Neural cell (in vitro differentiated cells): ENCODE results near the gene USB1.

Experiments used
- CTCF ChIP-seq: fragments of 450-650 bp; IDR thresholded peaks from 2 replicates; pipeline ENCODE4 v1.5.1; 2014; ENCODE audit warnings: antibody characterized with exemption, mild to moderate bottlenecking, moderate library complexity; ENCODE audit not compliant: poor library complexity, severe bottlenecking
- EP300 ChIP-seq: fragments of 450-650 bp; conservative IDR thresholded peaks from 2 replicates; pipeline ENCODE4 v1.6.1; 2014; ENCODE audit warnings: antibody characterized with exemption, mild to moderate bottlenecking, moderate library complexity; ENCODE audit not compliant: poor library complexity, severe bottlenecking
- EZH2 ChIP-seq: fragments of 200-600, 300-800 bp; shearing (Covaris generic), sonication (generic); IDR thresholded peaks from 2 replicates; pipeline ENCODE4 v1.6.1; 2014; ENCODE audit warnings: antibody characterized with exemption, low read length, borderline replicate concordance, mild to moderate bottlenecking; ENCODE audit not compliant: insufficient read depth, poor library complexity, severe bottlenecking
- MXI1 ChIP-seq: fragments of 450-650 bp; conservative IDR thresholded peaks from 2 replicates; pipeline ENCODE4 v1.6.1; 2014; ENCODE audit warnings: antibody characterized with exemption, mild to moderate bottlenecking; ENCODE audit not compliant: poor library complexity, severe bottlenecking
- POLR2AphosphoS5 ChIP-seq: IDR thresholded peaks from 2 replicates; pipeline ENCODE4 v1.6.1; 2012
- RAD21 ChIP-seq: fragments of 450-650 bp; conservative IDR thresholded peaks from 2 replicates; pipeline ENCODE4 v1.6.1; 2014; ENCODE audit warnings: antibody characterized with exemption, mild to moderate bottlenecking, moderate library complexity
- REST ChIP-seq: IDR thresholded peaks from 2 replicates; pipeline ENCODE4 v1.6.1; 2012; ENCODE audit warnings: borderline replicate concordance
- SMC3 ChIP-seq: fragments of 450-650 bp; conservative IDR thresholded peaks from 2 replicates; pipeline ENCODE4 v1.6.1; 2014; ENCODE audit warnings: antibody characterized with exemption, mild to moderate bottlenecking, moderate library complexity; ENCODE audit not compliant: poor library complexity
- TAF1 ChIP-seq: IDR thresholded peaks from 2 replicates; pipeline ENCODE4 v1.6.1; 2012; ENCODE audit warnings: low read depth

- TF ChIP-seq POLR2AphosphoS5, result no peak
- no peak for TF ChIP-seq CTCF
- TF ChIP-seq EZH2, result no peak
- no peak for TF ChIP-seq EP300
- TF ChIP-seq TAF1, result no peak
- TF ChIP-seq REST, result no peak
- no peak for TF ChIP-seq SMC3
- no peak for TF ChIP-seq RAD21
- TF ChIP-seq MXI1, result no peak
Measured at GRCh38 chr16:57993897-57994296, 7.3 kb upstream of the USB1 start.
